Islet precursor cell (in vitro differentiated cells): ENCODE data around the gene PRDX3.

Source experiments
- DNase-seq: peaks from one replicate; pipeline ENCODE4 v3.0.0-alpha.2; 2018

The PRDX3 gene

GRCh38 chr10:119118231-119118630 is 60.4 kb downstream of the PRDX3 start:
- DNase-seq, result no peak
